ENCODE measurements around the gene NTN3.

GRCh38 chr16:2497116-2497630 lies 26.1 kb downstream of the NTN3 start:
- TF ChIP-seq CTCF (IDR thresholded peaks at IDR 0.05), result no peak
- no peak for TF ChIP-seq YY1 (IDR thresholded peaks at IDR 0.05; ENCODE audit: low read depth)
- no peak for TF ChIP-seq NRF1 (IDR thresholded peaks at IDR 0.05; ENCODE audit: low read depth, low read length)
- no peak for TF ChIP-seq RAD21 (IDR thresholded peaks at IDR 0.05; ENCODE audit: low read length)
- TF ChIP-seq FOSL2 (IDR thresholded peaks at IDR 0.05; ENCODE audit: borderline replicate concordance, low read depth), result no peak
- TF ChIP-seq GATA2 (CRISPR knock-in tag; IDR thresholded peaks at IDR 0.05), result no peak
- TF ChIP-seq GABPA (IDR thresholded peaks at IDR 0.05; ENCODE audit: low read depth), result no peak
- no peak for TF ChIP-seq FOXJ3 (CRISPR knock-in tag; IDR thresholded peaks at IDR 0.05)
- no peak for TF ChIP-seq EP300 (IDR thresholded peaks at IDR 0.05; ENCODE audit: borderline replicate concordance in 1 of 2, low read depth in 1 of 2, low read length in 1 of 2)
- TF ChIP-seq PBX3 (IDR thresholded peaks at IDR 0.05), result no peak
